Measurements from ENCODE around the gene IL13RA2. TPM values are rescaled to one million over a fixed set of nuclear protein-coding genes. Genes with fewer than 3 reads are reported as not detected.

IL13RA2 gene
- total and polyA plus RNA-seq, 2 of the 4 experiments (the other 2 are of a cell fraction), result under 0.01 to 0.14 TPM

GRCh38 chrX:115013705-115014104 lies 3.7 kb downstream of the IL13RA2 start:
- intact Hi-C loops (cut with micrococcal nuclease) (no loop called here), in situ Hi-C loops (cut with MboI; ENCODE audit: low sequenced_read_pairs) (no loop called here), dilution Hi-C loops (cut with HindIII; ENCODE audit: low sequenced_read_pairs, unreplicated experiment) (no loop called here)
- Histone ChIP-seq H2BK20ac (ENCODE audit: low read depth, low read length) (no peak overlapping the region), H3K27me3 (ENCODE audit: control insufficient read depth, insufficient read depth, low read length) (no peaks in the 10 kb centered on the region), H2BK15ac (ENCODE audit: low read depth, low read length) (no peak overlapping the region), H3K4ac (ENCODE audit: low read depth, low read length) (no peak overlapping the region), H3K79me1 (ENCODE audit: low read depth in 1 of 2, low read length in 2 of 2) (no peaks in the 10 kb centered on the region), H2BK5ac (ENCODE audit: low read depth, low read length, poor library complexity, severe bottlenecking) (peak overlapping the region; percentile 15), H4K5ac (ENCODE audit: low read depth, low read length) (no peak overlapping the region), H4K20me1 (ENCODE audit: insufficient read depth, low read length) (no peaks in the 10 kb centered on the region), H3K18ac (ENCODE audit: low read depth, low read length) (no peak overlapping the region), H3K9me3 (ENCODE audit: control insufficient read depth, insufficient read depth, low read length) (no peaks in the 10 kb centered on the region), H2AK5ac (ENCODE audit: low read depth, low read length) (no peak overlapping the region), H3K36me3 (ENCODE audit: control insufficient read depth, insufficient read depth, low read length) (no peaks in the 10 kb centered on the region), H3K4me1 (ENCODE audit: control insufficient read depth, insufficient read depth, low read length) (no peaks in the 10 kb centered on the region), H3K14ac (replicated peaks; ENCODE audit: low read depth, low read length) (no peak overlapping the region), H3K4me3 (ENCODE audit: insufficient read depth, low read depth, low read length) (no peak overlapping the region), H3K56ac (ENCODE audit: extremely low read depth, insufficient read depth, low read length) (no peak overlapping the region), H3K9me1 (ENCODE audit: insufficient read depth, low read length) (no peaks in the 10 kb centered on the region), H4K91ac (ENCODE audit: insufficient read depth, low read depth, low read length) (no peak overlapping the region), H3K23ac (ENCODE audit: low read depth, low read length) (no peak overlapping the region), H3K9ac (ENCODE audit: low read depth, low read length) (no peak overlapping the region), H3K4me2 (ENCODE audit: low read depth, low read length) (no peak overlapping the region), H2AK9ac (replicated peaks; ENCODE audit: low read depth, low read length, poor library complexity) (no peak overlapping the region), H2BK120ac (ENCODE audit: low read depth, low read length) (no peak overlapping the region), H4K8ac (ENCODE audit: low read depth in 2 of 2, low read length in 2 of 2) (no peak overlapping the region), H2AFZ (replicated peaks; ENCODE audit: low read length, poor library complexity) (no peak overlapping the region), H3K27ac (ENCODE audit: insufficient read depth, low read length) (no peak overlapping the region)
- ChIA-PET CTCF (no interaction called here), POLR2A (ENCODE audit: unreplicated experiment) (no interaction called here)
- no CpG with 5 or more reads among the region's 3 CpGs for WGBS, 2 experiments (ENCODE audit: extremely low coverage in 2 of 2, insufficient read length in 1 of 2)
- TF ChIP-seq CEBPB (IDR thresholded peaks at IDR 0.05; ENCODE audit: low read depth, low read length) (peak; percentile 77), MXI1 (IDR thresholded peaks at IDR 0.05; ENCODE audit: borderline replicate concordance, low read depth, low read length) (no peak)
- peak; percentile 37 for ATAC-seq (ENCODE audit: low read depth)
- peak; percentile 57 for DNase-seq
- BruUV-seq (replicated peaks), result no TSS peak
